Epithelial cell of proximal tubule (primary cell): ENCODE results near the gene FTL. TPM values are rescaled to one million over a fixed set of nuclear protein-coding genes. Genes with fewer than 3 reads are reported as not detected.

Experiments used
- DNase-seq: peaks from one replicate; pipeline ENCODE4 v3.0.0-alpha.2; 2011; ENCODE audit warnings: low read depth
- H3K4me3 ChIP-seq: 2 replicates; pipeline ENCODE4 v1.5.1; 2011; ENCODE audit warnings: low read depth, mild to moderate bottlenecking, low read length
- CTCF ChIP-seq: conservative IDR thresholded peaks from 2 replicates; pipeline ENCODE4 v1.5.1; 2012; ENCODE audit warnings: low read depth, mild to moderate bottlenecking, low read length
- total RNA-seq: library from RNA; depleted of rRNA; stranded (reverse); fragments of >200 nt; gene quantifications from 2 replicates; pipeline ENCODE4 v1.2.3, GENCODE V29; 2015

Gene FTL
- total RNA-seq, 1 donor from 2014 or later = 2,420 TPM

DNA sequence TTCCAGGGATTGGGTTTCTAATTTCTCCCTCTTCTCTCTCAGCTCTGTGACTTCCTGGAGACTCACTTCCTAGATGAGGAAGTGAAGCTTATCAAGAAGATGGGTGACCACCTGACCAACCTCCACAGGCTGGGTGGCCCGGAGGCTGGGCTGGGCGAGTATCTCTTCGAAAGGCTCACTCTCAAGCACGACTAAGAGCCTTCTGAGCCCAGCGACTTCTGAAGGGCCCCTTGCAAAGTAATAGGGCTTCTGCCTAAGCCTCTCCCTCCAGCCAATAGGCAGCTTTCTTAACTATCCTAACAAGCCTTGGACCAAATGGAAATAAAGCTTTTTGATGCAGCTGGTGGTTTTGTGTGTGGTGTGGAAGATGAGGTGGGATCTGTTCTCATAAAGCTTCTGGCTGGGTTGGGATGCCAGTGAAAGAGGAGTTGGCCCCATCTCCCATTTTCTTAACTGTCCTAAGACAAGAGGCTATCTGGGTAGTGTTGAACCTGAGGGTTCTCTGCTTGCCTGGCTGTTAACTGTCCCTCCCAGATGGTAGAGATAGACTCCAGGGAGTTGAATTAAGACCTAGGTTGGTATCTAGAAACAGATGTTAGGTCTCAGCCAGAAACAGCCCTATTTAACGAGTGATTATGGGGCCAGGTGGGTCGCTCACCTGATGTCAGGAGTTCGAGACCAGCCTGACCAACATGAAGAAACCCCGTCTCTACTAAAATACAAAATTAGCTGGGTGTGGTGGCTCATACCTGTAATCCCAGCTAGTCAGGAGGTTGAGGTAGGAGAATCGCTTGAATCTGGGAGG lies 1.6 kb downstream of the FTL start:
- no peak for TF ChIP-seq CTCF
- H3K4me3 ChIP-seq = peak overlapping the region; percentile 96
- no peak for DNase-seq

GRCh38 chr19:48967346-48968178 lies 2.5 kb downstream of the FTL start:
- peak overlapping the region; percentile 96 for H3K4me3 ChIP-seq
- no peak for TF ChIP-seq CTCF
- DNase-seq = no peak

DNA sequence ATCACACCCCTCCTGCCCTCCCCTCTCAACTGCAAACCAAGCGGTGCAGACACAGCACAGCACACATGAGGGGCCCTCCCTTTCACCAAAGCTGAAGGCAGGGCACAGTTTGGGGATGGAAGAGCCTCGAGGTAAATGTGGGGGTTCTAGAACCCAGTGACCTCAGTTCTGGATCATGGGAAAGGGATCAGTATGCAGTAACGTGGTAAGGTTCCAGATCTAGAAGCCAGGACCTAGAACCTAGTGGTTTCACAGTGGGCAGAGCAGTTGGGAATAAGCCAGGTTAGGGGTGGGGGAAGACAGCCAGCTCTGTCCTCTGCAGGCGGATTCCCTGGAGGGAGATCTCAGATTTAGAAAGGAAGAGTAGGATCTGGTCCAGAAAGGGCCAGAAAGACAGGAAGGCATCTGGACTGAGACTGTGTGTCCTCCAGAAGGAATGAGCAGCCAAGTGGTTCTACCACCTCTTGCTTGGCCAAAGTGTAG lies 3.1 kb downstream of the FTL start:
- TF ChIP-seq CTCF = no peak

GRCh38 chr19:48968813-48969218 lies 3.7 kb downstream of the FTL start:
- no peak overlapping the region for H3K4me3 ChIP-seq
- no peak for TF ChIP-seq CTCF
- DNase-seq = no peak

More for the DNA sequence above, 3.1 kb downstream of the FTL start:
- no peak overlapping the region for H3K4me3 ChIP-seq
- no peak for DNase-seq

GRCh38 chr19:48969276-48970138 lies 4.4 kb downstream of the FTL start:
- no peak for DNase-seq
- no peak overlapping the region for H3K4me3 ChIP-seq
- no peak for TF ChIP-seq CTCF

GRCh38 chr19:48970139-48970766 lies 5.1 kb downstream of the FTL start:
- H3K4me3 ChIP-seq = no peak overlapping the region
- TF ChIP-seq CTCF = no peak
- DNase-seq = no peak
